ENCODE results near the gene LGALS1.
"Not testable (repeated sequence)": the region's sequence is repeated elsewhere in the genome, so short reads cannot be mapped to it uniquely, and the experiment has no call there.

The LGALS1 gene

GRCh38 chr22:37690407-37690806 lies 15.0 kb downstream of the LGALS1 start:
- no peak for DNase-seq (ENCODE audit: low read depth in 2 of 2)

GRCh38 chr22:37690901-37691504 lies 15.6 kb downstream of the LGALS1 start:
- DNase-seq (ENCODE audit: low read depth in 2 of 2) = no peak

- no peak for DNase-seq (ENCODE audit: low read depth in 2 of 2)
Measured at GRCh38 chr22:37692627-37693285, 17.3 kb downstream of the LGALS1 start.

GRCh38 chr22:37694131-37694530 lies 18.7 kb downstream of the LGALS1 start:
- not testable (repeated sequence) for DNase-seq (ENCODE audit: low read depth in 2 of 2)

- not testable (repeated sequence) for DNase-seq (ENCODE audit: low read depth in 2 of 2)
Measured at GRCh38 chr22:37696260-37696656, 20.8 kb downstream of the LGALS1 start.

- DNase-seq (ENCODE audit: low read depth in 2 of 2) = peak; percentile 76 to 80
Measured at GRCh38 chr22:37696657-37697537, 21.5 kb downstream of the LGALS1 start, which contains the start of gene TRIOBP. Gene TRIOBP (plus strand): TSS chr22:37697048. CDS start chr22:37701366, 4,318 bp downstream.

- no peak for DNase-seq (ENCODE audit: low read depth in 2 of 2)
Measured at GRCh38 chr22:37697538-37697835, 22.1 kb downstream of the LGALS1 start.

GRCh38 chr22:37701141-37701786 lies 25.8 kb downstream of the LGALS1 start:
- DNase-seq (ENCODE audit: low read depth in 2 of 2) = no peak

- no peak for DNase-seq (ENCODE audit: low read depth in 2 of 2)
Measured at GRCh38 chr22:37703906-37704305, 28.5 kb downstream of the LGALS1 start.

- DNase-seq (ENCODE audit: low read depth in 2 of 2) = no peak
Measured at GRCh38 chr22:37704645-37705044, 29.2 kb downstream of the LGALS1 start.

GRCh38 chr22:37705205-37705604 lies 29.8 kb downstream of the LGALS1 start:
- no peak for DNase-seq (ENCODE audit: low read depth in 2 of 2)

GRCh38 chr22:37708580-37709444 lies 33.4 kb downstream of the LGALS1 start:
- no peak for DNase-seq (ENCODE audit: low read depth in 2 of 2)

GRCh38 chr22:37709445-37709765 lies 34.0 kb downstream of the LGALS1 start:
- DNase-seq (ENCODE audit: low read depth in 2 of 2) = no peak

- no peak for DNase-seq (ENCODE audit: low read depth in 2 of 2)
Measured at GRCh38 chr22:37710675-37711074, 35.2 kb downstream of the LGALS1 start.

- no peak for DNase-seq (ENCODE audit: low read depth in 2 of 2)
Measured at GRCh38 chr22:37711490-37711889, 36.1 kb downstream of the LGALS1 start.

GRCh38 chr22:37713761-37714160 lies 38.3 kb downstream of the LGALS1 start:
- no peak for DNase-seq (ENCODE audit: low read depth in 2 of 2)

- DNase-seq (ENCODE audit: low read depth in 2 of 2) = no peak
Measured at GRCh38 chr22:37714634-37715033, 39.2 kb downstream of the LGALS1 start.

GRCh38 chr22:37715760-37716159 lies 40.3 kb downstream of the LGALS1 start:
- DNase-seq (ENCODE audit: low read depth in 2 of 2) = no peak

- no peak for DNase-seq (ENCODE audit: low read depth in 2 of 2)
Measured at GRCh38 chr22:37716708-37717107, 41.3 kb downstream of the LGALS1 start.

- not testable (repeated sequence) for DNase-seq (ENCODE audit: low read depth in 2 of 2)
Measured at GRCh38 chr22:37717235-37717634, 41.8 kb downstream of the LGALS1 start.

- not testable (repeated sequence) for DNase-seq (ENCODE audit: low read depth in 2 of 2)
Measured at GRCh38 chr22:37717746-37718305, 42.4 kb downstream of the LGALS1 start.

Data from activated CD4-positive, alpha-beta T cell treated with anti-CD3 and anti-CD28 coated beads for 24 hours (primary cell).